H1 (cell line): ENCODE data around the gene MGME1.

ENCODE experiments used
- CHD2 ChIP-seq: IDR thresholded peaks from 2 replicates; pipeline ENCODE4 v1.6.1; 2012; ENCODE audit warnings: low read length, improper control_type of control experiment
- CTCF ChIP-seq, 3 experiments: IDR thresholded peaks; 1 replicate in 2 of 3; 2 replicates in 1 of 3; pipeline versions ENCODE4 v1.5.1 to v1.6.1; 2011; ENCODE audit warnings: low read length in 3 of 3, mild to moderate bottlenecking in 3 of 3, inconsistent platforms in 2 of 3, low read depth in 1 of 3, moderate library complexity in 1 of 3; ENCODE audit not compliant: insufficient read depth in 1 of 3; ENCODE audit errors: control extremely low read depth in 1 of 3
- SAP30 ChIP-seq: fragments of 300-600 bp; sonication (generic); IDR thresholded peaks from 2 replicates; pipeline ENCODE4 v1.7.1; 2012; ENCODE audit warnings: low read length, moderate library complexity, mild to moderate bottlenecking, inconsistent platforms; ENCODE audit not compliant: insufficient read depth, insufficient replicate concordance

- TF ChIP-seq CTCF (IDR thresholded peaks at IDR 0.05; ENCODE audit: control extremely low read depth in 1 of 3, insufficient read depth in 1 of 3, low read depth in 1 of 3, low read length in 3 of 3): no peak
- no peak for TF ChIP-seq CHD2
- no peak for TF ChIP-seq SAP30
Measured at GRCh38 chr20:18003897-18004296, 35.1 kb downstream of the MGME1 start.
